HEK293 (cell line): ENCODE data around the gene POLK.

Experiments used
- BCL11B ChIP-seq: fragments of 450-650 bp; formaldehyde crosslinking; IDR thresholded peaks from 2 replicates; pipeline ENCODE4 v1.5.1; 2016; ENCODE audit warnings: low read depth, missing biosample characterization, missing genetic modification characterization
- GLIS1 ChIP-seq: fragments of 450-650 bp; formaldehyde crosslinking; IDR thresholded peaks from 2 replicates; pipeline ENCODE4 v1.5.1; 2016; ENCODE audit warnings: missing biosample characterization, missing genetic modification characterization
- MYNN ChIP-seq: fragments of 450-650 bp; formaldehyde crosslinking; IDR thresholded peaks from 2 replicates; pipeline ENCODE4 v1.5.1; 2016; ENCODE audit warnings: missing biosample characterization, missing genetic modification characterization, borderline replicate concordance
- SP3 ChIP-seq: fragments of 450-650 bp; formaldehyde crosslinking; IDR thresholded peaks from 2 replicates; pipeline ENCODE4 v1.5.1; 2016; ENCODE audit warnings: missing biosample characterization, missing genetic modification characterization
- SP7 ChIP-seq: fragments of 450-650 bp; formaldehyde crosslinking; IDR thresholded peaks from 2 replicates; pipeline ENCODE4 v1.5.1; 2016; ENCODE audit warnings: missing biosample characterization, missing genetic modification characterization
- ZBTB8A ChIP-seq: fragments of 450-650 bp; formaldehyde crosslinking; IDR thresholded peaks from 2 replicates; pipeline ENCODE4 v1.5.1; 2016; ENCODE audit warnings: missing biosample characterization, missing genetic modification characterization
- ZFP3 ChIP-seq: fragments of 450-650 bp; formaldehyde crosslinking; IDR thresholded peaks from 2 replicates; pipeline ENCODE4 v1.5.1; 2016; ENCODE audit warnings: low read depth, missing biosample characterization, missing genetic modification characterization
- ZFP37 ChIP-seq: fragments of 450-650 bp; formaldehyde crosslinking; IDR thresholded peaks from 2 replicates; pipeline ENCODE4 v1.5.1; 2016; ENCODE audit warnings: missing biosample characterization, missing genetic modification characterization
- ZFP69B ChIP-seq: fragments of 450-650 bp; formaldehyde crosslinking; IDR thresholded peaks from 2 replicates; pipeline ENCODE4 v1.5.1; 2016; ENCODE audit warnings: missing biosample characterization, missing genetic modification characterization
- ZNF24 ChIP-seq: fragments of 450-650 bp; formaldehyde crosslinking; IDR thresholded peaks from 2 replicates; pipeline ENCODE4 v1.5.1; 2016; ENCODE audit warnings: missing biosample characterization, missing genetic modification characterization
- ZNF37A ChIP-seq: fragments of 450-650 bp; IDR thresholded peaks from 2 replicates; pipeline ENCODE4 v1.5.1; 2018; ENCODE audit warnings: missing biosample characterization, missing genetic modification characterization
- ZNF391 ChIP-seq: fragments of 450-650 bp; formaldehyde crosslinking; IDR thresholded peaks from 2 replicates; pipeline ENCODE4 v1.5.1; 2016; ENCODE audit warnings: low read depth, missing biosample characterization, missing genetic modification characterization, borderline replicate concordance
- ZNF416 ChIP-seq: fragments of 450-650 bp; formaldehyde crosslinking; IDR thresholded peaks from 2 replicates; pipeline ENCODE4 v1.5.1; 2016; ENCODE audit warnings: missing biosample characterization, missing genetic modification characterization
- ZNF423 ChIP-seq: fragments of 450-650 bp; formaldehyde crosslinking; IDR thresholded peaks from 2 replicates; pipeline ENCODE4 v1.5.1; 2016; ENCODE audit warnings: missing biosample characterization, missing genetic modification characterization
- ZNF514 ChIP-seq: fragments of 450-650 bp; formaldehyde crosslinking; IDR thresholded peaks from 2 replicates; pipeline ENCODE4 v1.5.1; 2016; ENCODE audit warnings: missing biosample characterization, missing genetic modification characterization
- ZNF529 ChIP-seq: fragments of 450-650 bp; formaldehyde crosslinking; IDR thresholded peaks from 2 replicates; pipeline ENCODE4 v1.5.1; 2017; ENCODE audit warnings: missing genetic modification characterization, missing biosample characterization; ENCODE audit not compliant: insufficient replicate concordance
- ZNF549 ChIP-seq: fragments of 450-650 bp; IDR thresholded peaks from 2 replicates; pipeline ENCODE4 v1.5.1; 2018; ENCODE audit warnings: missing biosample characterization, missing genetic modification characterization, mild to moderate bottlenecking, inconsistent platforms, moderate library complexity
- ZNF610 ChIP-seq: fragments of 450-650 bp; formaldehyde crosslinking; IDR thresholded peaks from 2 replicates; pipeline ENCODE4 v1.5.1; 2016; ENCODE audit warnings: missing biosample characterization, missing genetic modification characterization, borderline replicate concordance
- ZNF626 ChIP-seq: fragments of 450-650 bp; sonication (Bioruptor Pico); formaldehyde crosslinking; IDR thresholded peaks from 2 replicates; pipeline ENCODE4 v1.5.1; 2018; ENCODE audit warnings: missing biosample characterization, missing genetic modification characterization, inconsistent platforms
- ZNF830 ChIP-seq: fragments of 450-650 bp; IDR thresholded peaks from 2 replicates; pipeline ENCODE4 v1.5.0; 2018; ENCODE audit warnings: missing biosample characterization, missing genetic modification characterization, low read depth, mild to moderate bottlenecking, moderate library complexity
- ZNF837 ChIP-seq: fragments of 450-650 bp; formaldehyde crosslinking; IDR thresholded peaks from 2 replicates; pipeline ENCODE4 v1.5.1; 2016; ENCODE audit warnings: missing biosample characterization, missing genetic modification characterization
- ZNF843 ChIP-seq: fragments of 450-650 bp; formaldehyde crosslinking; IDR thresholded peaks from 2 replicates; pipeline ENCODE4 v1.5.1; 2016; ENCODE audit warnings: missing biosample characterization, missing genetic modification characterization
- TF ChIP-seq, protein P1 (sequence below): fragments of 450-650 bp; formaldehyde crosslinking; IDR thresholded peaks from 2 replicates; pipeline ENCODE4 v1.5.1; 2017; ENCODE audit warnings: missing biosample characterization, missing genetic modification characterization
- TF ChIP-seq, protein P2 (sequence below): fragments of 450-650 bp; formaldehyde crosslinking; IDR thresholded peaks from 2 replicates; pipeline ENCODE4 v1.5.1; 2017; ENCODE audit warnings: missing biosample characterization, missing genetic modification characterization
- TF ChIP-seq, protein P3 (sequence below): fragments of 450-650 bp; IDR thresholded peaks from 2 replicates; pipeline ENCODE4 v1.5.1; 2018; ENCODE audit warnings: missing biosample characterization, mild to moderate bottlenecking, missing genetic modification characterization
- TF ChIP-seq, protein P4 (sequence below): fragments of 450-650 bp; formaldehyde crosslinking; IDR thresholded peaks from 2 replicates; pipeline ENCODE4 v1.5.0; 2017; ENCODE audit warnings: missing biosample characterization, missing genetic modification characterization, borderline replicate concordance
- TF ChIP-seq, protein P5 (sequence below): fragments of 450-650 bp; formaldehyde crosslinking; IDR thresholded peaks from 2 replicates; pipeline ENCODE4 v1.5.1; 2016; ENCODE audit warnings: missing biosample characterization, missing genetic modification characterization
- TF ChIP-seq, protein P6 (sequence below): fragments of 450-650 bp; formaldehyde crosslinking; IDR thresholded peaks from 2 replicates; pipeline ENCODE4 v1.5.1; 2017; ENCODE audit warnings: missing biosample characterization, mild to moderate bottlenecking, missing genetic modification characterization, moderate library complexity

The POLK gene

DNA sequence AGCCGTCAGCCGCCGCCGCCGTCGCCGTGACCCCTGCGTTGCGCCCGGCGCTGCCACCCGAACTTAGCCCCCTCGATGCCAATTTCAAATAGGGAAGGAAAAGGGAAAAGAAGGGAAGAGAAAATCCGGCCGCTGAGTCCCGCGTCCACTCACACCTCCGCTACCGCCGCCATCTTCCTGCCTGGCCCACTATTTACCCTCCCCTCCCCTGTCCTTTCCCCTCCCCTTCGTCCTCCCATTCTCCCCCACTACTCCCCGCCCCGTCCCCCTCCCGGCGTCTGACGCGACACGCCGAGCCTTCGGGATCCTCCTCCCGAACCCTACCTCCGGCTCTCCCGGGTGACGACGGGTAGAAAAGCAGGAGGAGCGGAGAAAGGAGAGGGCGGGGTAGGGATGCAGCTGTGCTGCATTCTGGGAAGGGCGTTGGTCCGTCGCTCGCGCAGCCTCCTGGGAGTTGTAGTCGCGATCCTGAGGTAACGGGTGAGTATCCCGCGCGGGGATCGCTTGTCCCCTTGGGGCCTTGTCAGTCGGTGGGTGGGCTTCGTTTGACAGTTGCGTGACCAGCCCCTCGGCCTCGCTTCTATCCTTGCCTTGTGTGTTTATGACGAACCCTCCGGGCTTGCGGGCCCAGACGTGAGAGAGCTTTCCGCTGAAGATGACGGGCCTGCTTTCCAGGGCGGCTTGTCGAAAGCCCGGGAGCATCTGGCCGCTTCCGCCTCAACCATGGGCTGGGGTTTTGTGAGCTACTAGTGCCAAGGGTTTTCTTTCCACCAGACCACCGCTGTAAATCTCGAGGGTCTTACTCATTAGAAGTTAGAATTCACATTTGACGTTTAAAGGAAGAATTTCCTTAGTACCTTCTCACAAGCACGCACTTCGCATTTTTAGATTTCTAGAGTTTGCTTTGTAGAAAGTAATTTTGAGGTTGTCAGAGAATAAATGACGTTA lies at the start of gene POLK, which contains the start of gene CERT1 (continued):
- TF ChIP-seq, protein P1, sequence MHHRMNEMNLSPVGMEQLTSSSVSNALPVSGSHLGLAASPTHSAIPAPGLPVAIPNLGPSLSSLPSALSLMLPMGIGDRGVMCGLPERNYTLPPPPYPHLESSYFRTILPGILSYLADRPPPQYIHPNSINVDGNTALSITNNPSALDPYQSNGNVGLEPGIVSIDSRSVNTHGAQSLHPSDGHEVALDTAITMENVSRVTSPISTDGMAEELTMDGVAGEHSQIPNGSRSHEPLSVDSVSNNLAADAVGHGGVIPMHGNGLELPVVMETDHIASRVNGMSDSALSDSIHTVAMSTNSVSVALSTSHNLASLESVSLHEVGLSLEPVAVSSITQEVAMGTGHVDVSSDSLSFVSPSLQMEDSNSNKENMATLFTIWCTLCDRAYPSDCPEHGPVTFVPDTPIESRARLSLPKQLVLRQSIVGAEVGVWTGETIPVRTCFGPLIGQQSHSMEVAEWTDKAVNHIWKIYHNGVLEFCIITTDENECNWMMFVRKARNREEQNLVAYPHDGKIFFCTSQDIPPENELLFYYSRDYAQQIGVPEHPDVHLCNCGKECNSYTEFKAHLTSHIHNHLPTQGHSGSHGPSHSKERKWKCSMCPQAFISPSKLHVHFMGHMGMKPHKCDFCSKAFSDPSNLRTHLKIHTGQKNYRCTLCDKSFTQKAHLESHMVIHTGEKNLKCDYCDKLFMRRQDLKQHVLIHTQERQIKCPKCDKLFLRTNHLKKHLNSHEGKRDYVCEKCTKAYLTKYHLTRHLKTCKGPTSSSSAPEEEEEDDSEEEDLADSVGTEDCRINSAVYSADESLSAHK (tag by site-specific recombination): no peak
- TF ChIP-seq ZNF830 (tag by site-specific recombination) (no peak), MYNN (no peak), ZFP3 (tag by site-specific recombination) (no peak), ZBTB8A (peak; percentile 46), ZNF626 (tag by site-specific recombination) (no peak), BCL11B (tag by site-specific recombination) (no peak), ZNF423 (peak; percentile 33; the same call in 1 of the 2 replicates), SP3 (peak; percentile 95), ZFP37 (tag by site-specific recombination) (peak; percentile 77; the same call in 1 of the 2 replicates), ZFP69B (tag by site-specific recombination) (peak; percentile 25), ZNF837 (tag by site-specific recombination) (no peak), ZNF514 (tag by site-specific recombination) (no peak), ZNF391 (tag by site-specific recombination) (no peak), SP7 (tag by site-specific recombination) (no peak; the same call in 1 of the 2 replicates), ZNF37A (tag by site-specific recombination) (no peak), ZNF529 (tag by site-specific recombination) (no peak), ZNF24 (tag by site-specific recombination) (no peak; the same call in 1 of the 2 replicates), ZNF843 (tag by site-specific recombination) (no peak), ZNF549 (tag by site-specific recombination) (no peak), ZNF416 (tag by site-specific recombination) (no peak), GLIS1 (tag by site-specific recombination) (peak; percentile 50), ZNF610 (tag by site-specific recombination) (peak; percentile 93)
- TF ChIP-seq, protein P2, sequence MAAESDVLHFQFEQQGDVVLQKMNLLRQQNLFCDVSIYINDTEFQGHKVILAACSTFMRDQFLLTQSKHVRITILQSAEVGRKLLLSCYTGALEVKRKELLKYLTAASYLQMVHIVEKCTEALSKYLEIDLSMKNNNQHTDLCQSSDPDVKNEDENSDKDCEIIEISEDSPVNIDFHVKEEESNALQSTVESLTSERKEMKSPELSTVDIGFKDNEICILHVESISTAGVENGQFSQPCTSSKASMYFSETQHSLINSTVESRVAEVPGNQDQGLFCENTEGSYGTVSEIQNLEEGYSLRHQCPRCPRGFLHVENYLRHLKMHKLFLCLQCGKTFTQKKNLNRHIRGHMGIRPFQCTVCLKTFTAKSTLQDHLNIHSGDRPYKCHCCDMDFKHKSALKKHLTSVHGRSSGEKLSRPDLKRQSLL (tag by site-specific recombination): no peak
- TF ChIP-seq, protein P3, sequence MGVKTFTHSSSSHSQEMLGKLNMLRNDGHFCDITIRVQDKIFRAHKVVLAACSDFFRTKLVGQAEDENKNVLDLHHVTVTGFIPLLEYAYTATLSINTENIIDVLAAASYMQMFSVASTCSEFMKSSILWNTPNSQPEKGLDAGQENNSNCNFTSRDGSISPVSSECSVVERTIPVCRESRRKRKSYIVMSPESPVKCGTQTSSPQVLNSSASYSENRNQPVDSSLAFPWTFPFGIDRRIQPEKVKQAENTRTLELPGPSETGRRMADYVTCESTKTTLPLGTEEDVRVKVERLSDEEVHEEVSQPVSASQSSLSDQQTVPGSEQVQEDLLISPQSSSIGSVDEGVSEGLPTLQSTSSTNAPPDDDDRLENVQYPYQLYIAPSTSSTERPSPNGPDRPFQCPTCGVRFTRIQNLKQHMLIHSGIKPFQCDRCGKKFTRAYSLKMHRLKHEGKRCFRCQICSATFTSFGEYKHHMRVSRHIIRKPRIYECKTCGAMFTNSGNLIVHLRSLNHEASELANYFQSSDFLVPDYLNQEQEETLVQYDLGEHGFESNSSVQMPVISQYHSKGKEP: 0 out of 2 replicates have a peak, but pooled peaks have one; percentile 44
- TF ChIP-seq, protein P4, sequence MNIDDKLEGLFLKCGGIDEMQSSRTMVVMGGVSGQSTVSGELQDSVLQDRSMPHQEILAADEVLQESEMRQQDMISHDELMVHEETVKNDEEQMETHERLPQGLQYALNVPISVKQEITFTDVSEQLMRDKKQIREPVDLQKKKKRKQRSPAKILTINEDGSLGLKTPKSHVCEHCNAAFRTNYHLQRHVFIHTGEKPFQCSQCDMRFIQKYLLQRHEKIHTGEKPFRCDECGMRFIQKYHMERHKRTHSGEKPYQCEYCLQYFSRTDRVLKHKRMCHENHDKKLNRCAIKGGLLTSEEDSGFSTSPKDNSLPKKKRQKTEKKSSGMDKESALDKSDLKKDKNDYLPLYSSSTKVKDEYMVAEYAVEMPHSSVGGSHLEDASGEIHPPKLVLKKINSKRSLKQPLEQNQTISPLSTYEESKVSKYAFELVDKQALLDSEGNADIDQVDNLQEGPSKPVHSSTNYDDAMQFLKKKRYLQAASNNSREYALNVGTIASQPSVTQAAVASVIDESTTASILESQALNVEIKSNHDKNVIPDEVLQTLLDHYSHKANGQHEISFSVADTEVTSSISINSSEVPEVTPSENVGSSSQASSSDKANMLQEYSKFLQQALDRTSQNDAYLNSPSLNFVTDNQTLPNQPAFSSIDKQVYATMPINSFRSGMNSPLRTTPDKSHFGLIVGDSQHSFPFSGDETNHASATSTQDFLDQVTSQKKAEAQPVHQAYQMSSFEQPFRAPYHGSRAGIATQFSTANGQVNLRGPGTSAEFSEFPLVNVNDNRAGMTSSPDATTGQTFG (tag by site-specific recombination): no peak
- TF ChIP-seq, protein P5, sequence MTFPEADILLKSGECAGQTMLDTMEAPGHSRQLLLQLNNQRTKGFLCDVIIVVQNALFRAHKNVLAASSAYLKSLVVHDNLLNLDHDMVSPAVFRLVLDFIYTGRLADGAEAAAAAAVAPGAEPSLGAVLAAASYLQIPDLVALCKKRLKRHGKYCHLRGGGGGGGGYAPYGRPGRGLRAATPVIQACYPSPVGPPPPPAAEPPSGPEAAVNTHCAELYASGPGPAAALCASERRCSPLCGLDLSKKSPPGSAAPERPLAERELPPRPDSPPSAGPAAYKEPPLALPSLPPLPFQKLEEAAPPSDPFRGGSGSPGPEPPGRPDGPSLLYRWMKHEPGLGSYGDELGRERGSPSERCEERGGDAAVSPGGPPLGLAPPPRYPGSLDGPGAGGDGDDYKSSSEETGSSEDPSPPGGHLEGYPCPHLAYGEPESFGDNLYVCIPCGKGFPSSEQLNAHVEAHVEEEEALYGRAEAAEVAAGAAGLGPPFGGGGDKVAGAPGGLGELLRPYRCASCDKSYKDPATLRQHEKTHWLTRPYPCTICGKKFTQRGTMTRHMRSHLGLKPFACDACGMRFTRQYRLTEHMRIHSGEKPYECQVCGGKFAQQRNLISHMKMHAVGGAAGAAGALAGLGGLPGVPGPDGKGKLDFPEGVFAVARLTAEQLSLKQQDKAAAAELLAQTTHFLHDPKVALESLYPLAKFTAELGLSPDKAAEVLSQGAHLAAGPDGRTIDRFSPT: no peak
- TF ChIP-seq, protein P6, sequence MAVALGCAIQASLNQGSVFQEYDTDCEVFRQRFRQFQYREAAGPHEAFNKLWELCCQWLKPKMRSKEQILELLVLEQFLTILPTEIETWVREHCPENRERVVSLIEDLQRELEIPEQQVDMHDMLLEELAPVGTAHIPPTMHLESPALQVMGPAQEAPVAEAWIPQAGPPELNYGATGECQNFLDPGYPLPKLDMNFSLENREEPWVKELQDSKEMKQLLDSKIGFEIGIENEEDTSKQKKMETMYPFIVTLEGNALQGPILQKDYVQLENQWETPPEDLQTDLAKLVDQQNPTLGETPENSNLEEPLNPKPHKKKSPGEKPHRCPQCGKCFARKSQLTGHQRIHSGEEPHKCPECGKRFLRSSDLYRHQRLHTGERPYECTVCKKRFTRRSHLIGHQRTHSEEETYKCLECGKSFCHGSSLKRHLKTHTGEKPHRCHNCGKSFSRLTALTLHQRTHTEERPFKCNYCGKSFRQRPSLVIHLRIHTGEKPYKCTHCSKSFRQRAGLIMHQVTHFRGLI (tag by site-specific recombination): no peak; the same call in 1 of the 2 replicates
